Fibroblast of skin of abdomen (primary cell): ENCODE measurements around the gene MARCKS.
"Not testable (repeated sequence)": the region's sequence is repeated elsewhere in the genome, so short reads cannot be mapped to it uniquely, and the experiment has no call there.

Experiments
- DNase-seq: peaks from one replicate; pipeline ENCODE4 v3.0.0-alpha.2; 2013

Gene MARCKS

DNA sequence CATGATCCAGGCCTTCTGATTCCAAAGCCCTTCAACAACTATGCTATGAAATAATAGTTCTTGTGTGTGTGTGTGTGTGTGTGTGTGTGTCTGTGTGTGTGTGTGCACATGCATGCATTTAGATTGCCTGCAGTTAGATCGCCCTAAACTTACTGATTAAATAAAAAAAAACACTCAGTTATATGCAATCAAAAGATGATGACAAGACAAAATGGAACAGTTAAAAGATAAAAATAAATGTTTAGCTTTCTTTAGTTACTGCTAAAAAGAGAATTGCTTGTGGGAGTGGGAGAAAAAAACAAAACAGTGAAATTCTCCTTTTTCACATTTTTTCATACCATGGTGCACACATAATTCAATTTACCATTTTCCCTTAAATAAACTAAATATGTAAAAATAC is 29.4 kb downstream of the MARCKS start:
- DNase-seq = no peak

GRCh38 chr6:113888493-113888892 is 31.3 kb downstream of the MARCKS start:
- no peak for DNase-seq

DNA sequence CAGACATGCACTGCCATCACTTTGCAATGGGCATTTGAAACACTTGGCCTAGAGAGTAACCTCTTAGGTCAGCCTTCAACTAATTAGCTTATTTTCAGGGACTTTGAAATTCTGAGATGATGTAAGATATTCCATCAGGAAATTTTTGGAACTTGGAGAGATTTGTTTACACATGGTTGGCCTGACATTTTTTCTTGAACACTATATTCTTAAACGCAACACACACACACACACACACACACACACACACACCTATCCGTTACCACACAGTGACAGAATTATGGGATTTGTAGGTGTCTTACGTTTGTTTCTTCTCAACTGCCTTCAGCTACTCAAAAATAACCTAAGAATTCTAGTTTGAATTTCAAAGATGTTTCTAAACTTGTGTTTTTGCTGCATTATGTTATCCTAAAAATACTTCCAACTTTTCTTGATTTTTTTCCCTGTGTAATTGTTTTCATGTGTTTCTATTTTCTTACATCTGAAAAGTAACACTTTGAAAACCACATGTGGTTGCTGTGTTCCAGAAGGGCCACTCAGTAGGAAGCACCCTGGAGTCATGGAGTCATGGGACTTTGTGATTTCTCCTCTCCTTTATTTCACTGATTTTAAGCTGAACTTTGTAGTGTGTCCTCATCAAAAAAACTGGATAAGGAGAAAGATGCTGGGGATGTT is 31.9 kb downstream of the MARCKS start:
- peak; percentile 13 for DNase-seq

DNA sequence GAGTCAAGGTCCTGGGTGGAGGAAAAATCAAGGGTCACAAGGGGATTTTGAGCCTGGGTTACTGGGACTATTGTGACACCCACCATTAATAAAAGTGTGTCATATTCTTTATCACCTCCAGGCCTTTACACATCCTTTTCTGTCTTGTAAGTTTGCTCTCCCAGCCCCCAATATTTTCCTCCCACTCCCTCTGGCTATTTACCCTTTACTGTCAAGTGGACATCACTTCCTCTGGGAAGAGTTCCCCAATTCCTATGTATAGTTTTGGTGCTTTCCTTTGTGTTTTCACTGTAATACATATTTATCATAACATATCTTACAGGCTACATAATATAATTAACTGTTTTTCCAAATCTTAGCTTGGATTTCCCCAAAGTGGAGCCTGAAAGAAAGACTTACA is 36.3 kb downstream of the MARCKS start:
- no peak for DNase-seq

- peak; percentile 83 for DNase-seq
These were observed 36.7 kb downstream of the MARCKS start for GRCh38 chr6:113893866-113894265.

GRCh38 chr6:113894712-113895674 is 37.8 kb downstream of the MARCKS start:
- peak; percentile 92 for DNase-seq

DNA sequence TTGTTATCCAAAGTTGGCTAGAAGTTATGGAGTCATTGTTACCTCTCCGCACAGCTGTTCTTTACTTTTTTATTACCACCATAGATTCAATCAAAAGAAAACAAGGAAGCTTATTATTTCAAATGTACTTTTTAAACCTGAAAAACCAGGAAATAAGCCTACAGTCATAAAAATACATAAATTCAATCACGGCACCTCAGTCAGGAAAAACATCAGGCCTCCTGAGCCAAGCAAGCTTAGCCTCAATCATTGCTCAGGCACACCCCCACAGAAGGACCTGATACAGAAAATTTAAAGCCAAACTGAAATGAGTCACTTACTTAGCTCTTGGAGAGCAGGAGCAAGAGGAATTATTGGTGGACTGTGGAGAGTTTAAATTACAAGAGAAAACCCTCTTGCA is 44.3 kb downstream of the MARCKS start:
- DNase-seq = peak; percentile 64

- peak; percentile 62 for DNase-seq
These were observed 46.7 kb downstream of the MARCKS start for GRCh38 chr6:113903666-113904330.

GRCh38 chr6:113907102-113907815 is 50.1 kb downstream of the MARCKS start:
- no peak for DNase-seq

DNA sequence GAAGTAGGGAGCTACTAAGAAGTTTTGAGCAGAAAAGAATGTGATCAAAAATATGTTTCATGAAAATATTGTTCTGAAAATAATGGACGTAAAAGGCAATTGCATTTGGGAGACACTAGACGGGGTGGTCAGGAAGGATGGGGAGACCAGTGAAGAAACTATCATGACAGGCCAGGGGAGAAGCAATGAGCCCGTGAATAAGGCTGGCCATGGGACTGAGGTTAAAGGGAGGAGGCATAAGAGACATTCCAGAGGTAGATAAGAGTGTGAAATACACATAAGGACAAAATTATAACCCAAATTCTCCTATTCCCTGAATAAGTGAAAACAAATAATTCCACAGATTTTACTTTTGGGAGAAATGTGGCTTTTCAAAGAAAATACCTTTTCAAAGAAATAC is 51.7 kb downstream of the MARCKS start:
- no peak for DNase-seq

DNA sequence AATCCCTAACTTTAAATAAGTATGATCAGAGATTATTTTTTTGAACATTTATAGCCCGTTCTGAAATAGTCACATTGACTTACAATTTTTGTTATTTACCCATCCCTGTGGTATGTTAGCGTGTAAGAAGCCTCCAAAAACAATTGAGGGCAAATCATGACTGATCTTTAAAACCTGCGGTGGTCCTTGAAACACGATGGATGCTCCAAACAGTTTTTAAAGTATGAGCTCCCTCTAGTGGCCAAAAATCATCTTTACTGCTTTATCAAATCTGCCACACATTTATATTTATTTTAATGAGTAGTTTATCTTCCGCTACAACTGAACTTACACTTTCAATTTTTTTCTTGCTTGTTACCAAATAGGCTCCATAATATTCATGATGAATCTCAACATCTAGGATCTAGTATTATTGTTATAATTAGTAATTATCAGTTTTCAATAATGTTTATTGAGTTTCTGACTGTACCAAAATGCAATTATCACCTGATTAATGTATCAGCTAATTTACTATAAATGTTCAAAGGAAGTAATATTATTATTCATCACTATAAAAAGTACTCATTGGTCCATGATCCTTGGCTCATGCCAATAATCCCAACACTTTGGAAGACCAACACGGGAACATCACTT is 52.2 kb downstream of the MARCKS start:
- peak; percentile 86 for DNase-seq

DNA sequence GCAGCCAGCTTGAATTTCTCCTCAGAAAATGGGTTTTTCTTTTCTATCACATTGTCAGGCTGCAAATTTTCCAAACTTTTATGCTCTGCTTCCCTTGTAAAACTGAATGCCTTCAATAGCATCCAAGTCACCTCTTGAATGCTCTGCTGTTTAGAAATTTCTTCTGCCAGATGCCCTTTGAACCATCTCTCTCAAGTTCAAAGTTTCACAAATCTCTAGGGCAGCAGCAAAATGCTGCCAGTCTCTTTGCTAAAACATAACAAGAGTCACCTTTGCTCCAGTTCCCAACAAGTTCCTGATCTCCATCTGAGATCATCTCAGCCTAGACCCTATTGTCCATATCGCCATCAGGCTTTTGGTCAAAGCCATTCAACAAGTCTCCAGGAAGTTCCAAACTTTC is 53.1 kb downstream of the MARCKS start:
- DNase-seq = not testable (repeated sequence)
